ENCODE results near the gene RBM42.
A peak's percentile ranks its signal among the peaks of the same experiment; 100 is the strongest.

RBM42 gene

DNA sequence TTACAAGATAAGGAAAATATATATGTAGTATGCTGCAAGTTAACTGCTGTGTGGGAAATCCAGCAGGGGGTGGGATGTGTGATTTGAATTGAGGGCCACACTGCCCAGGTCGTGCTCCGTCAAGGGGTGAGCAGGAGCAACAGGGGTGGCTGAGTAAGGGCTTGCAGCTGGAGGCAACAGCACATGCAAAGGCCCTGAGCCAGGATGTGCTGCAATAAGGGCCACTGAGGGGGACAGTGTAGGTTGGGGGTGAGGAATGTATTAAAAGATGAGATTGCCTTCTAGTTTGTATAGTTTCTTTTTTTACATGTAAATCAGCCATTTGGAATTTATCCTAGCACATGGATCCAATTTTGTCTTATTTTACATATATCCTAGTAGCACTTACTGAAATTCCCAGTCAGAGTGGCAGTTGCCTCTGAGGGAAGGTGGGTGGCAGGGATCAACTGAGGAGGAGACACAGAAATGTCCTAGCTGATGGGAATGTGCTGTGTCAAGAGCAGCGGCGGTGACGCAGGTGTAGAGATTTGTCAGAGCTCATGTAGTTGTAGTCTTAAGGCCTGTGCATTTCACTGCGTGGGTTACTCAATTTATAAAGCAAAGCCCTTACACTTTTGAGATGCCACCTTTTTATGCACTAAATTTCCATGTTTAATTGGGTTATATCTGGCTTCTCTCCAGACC, 5.4 kb upstream of the RBM42 start:
- Histone ChIP-seq H3K9ac (ENCODE audit: low read depth, low read length, poor library complexity, severe bottlenecking) (no peak overlapping the region), H3K4me2 (ENCODE audit: low read depth, low read length, poor library complexity, severe bottlenecking) (no peak overlapping the region), H4K20me1 (ENCODE audit: insufficient read depth, low read length, poor library complexity, severe bottlenecking) (no peaks in the 10 kb centered on the region), H3K27me3 (ENCODE audit: insufficient read depth, low read length, poor library complexity, severe bottlenecking) (no peaks in the 10 kb centered on the region), H3K9me3 (ENCODE audit: insufficient read depth, low read depth, low read length) (no peaks in the 10 kb centered on the region), H2AFZ (ENCODE audit: low read length) (no peak overlapping the region), H3K9me2 (replicated peaks; ENCODE audit: low read depth, low read length) (no peaks in the 10 kb centered on the region), H3K4me3 (ENCODE audit: low read length, poor library complexity, severe bottlenecking) (no peak overlapping the region), H3F3A (ENCODE audit: low read depth) (no peaks in the 10 kb centered on the region; the same call in 1 of the 2 replicates), H3K36me3 (ENCODE audit: insufficient read depth, low read length) (no peaks in the 10 kb centered on the region), H3K79me2 (ENCODE audit: insufficient read depth, low read length) (no peaks in the 10 kb centered on the region), H3K4me1 (ENCODE audit: insufficient read depth, low read length, poor library complexity, severe bottlenecking) (peaks cover 8% of the 10 kb centered on the region)
- TF ChIP-seq, protein P1, sequence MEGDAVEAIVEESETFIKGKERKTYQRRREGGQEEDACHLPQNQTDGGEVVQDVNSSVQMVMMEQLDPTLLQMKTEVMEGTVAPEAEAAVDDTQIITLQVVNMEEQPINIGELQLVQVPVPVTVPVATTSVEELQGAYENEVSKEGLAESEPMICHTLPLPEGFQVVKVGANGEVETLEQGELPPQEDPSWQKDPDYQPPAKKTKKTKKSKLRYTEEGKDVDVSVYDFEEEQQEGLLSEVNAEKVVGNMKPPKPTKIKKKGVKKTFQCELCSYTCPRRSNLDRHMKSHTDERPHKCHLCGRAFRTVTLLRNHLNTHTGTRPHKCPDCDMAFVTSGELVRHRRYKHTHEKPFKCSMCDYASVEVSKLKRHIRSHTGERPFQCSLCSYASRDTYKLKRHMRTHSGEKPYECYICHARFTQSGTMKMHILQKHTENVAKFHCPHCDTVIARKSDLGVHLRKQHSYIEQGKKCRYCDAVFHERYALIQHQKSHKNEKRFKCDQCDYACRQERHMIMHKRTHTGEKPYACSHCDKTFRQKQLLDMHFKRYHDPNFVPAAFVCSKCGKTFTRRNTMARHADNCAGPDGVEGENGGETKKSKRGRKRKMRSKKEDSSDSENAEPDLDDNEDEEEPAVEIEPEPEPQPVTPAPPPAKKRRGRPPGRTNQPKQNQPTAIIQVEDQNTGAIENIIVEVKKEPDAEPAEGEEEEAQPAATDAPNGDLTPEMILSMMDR (conservative IDR thresholded peaks at IDR 0.05; ENCODE audit: low read length): no peak
- no peak for TF ChIP-seq EZH2phosphoT487 (IDR thresholded peaks at IDR 0.05; ENCODE audit: borderline replicate concordance)

DNA sequence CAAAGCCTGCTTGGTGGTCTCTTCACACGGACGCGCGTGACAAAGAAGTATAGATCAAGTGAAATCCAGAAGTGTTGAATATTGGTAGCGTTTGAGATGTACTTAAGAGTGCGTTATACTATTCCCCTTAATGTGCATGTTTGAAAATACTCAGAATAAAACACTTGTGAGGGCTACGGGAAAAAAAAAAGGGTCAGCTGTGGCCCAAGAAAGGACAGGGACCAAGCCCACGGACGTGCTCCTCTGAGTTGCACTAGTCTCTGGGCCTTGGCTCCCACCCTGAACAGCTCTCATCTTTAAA, 622 bp upstream of the RBM42 start:
- Histone ChIP-seq H3K27me3 (ENCODE audit: insufficient read depth, low read length, poor library complexity, severe bottlenecking) (no peaks in the 10 kb centered on the region), H3K79me2 (ENCODE audit: insufficient read depth, low read length) (peaks cover 15% of the 10 kb centered on the region), H4K20me1 (ENCODE audit: insufficient read depth, low read length, poor library complexity, severe bottlenecking) (peaks cover 5% of the 10 kb centered on the region), H3K9me3 (ENCODE audit: insufficient read depth, low read depth, low read length) (no peaks in the 10 kb centered on the region), H2AFZ (ENCODE audit: low read length) (peak overlapping the region; percentile 83), H3K4me1 (ENCODE audit: insufficient read depth, low read length, poor library complexity, severe bottlenecking) (peaks cover 13% of the 10 kb centered on the region), H3K36me3 (ENCODE audit: insufficient read depth, low read length) (peaks cover 20% of the 10 kb centered on the region; the same call in 1 of the 2 replicates), H3K4me2 (ENCODE audit: low read depth, low read length, poor library complexity, severe bottlenecking) (peak overlapping the region; percentile 80), H3K9me2 (replicated peaks; ENCODE audit: low read depth, low read length) (no peaks in the 10 kb centered on the region), H3F3A (ENCODE audit: low read depth) (no peaks in the 10 kb centered on the region; the same call in 1 of the 2 replicates), H3K9ac (ENCODE audit: low read depth, low read length, poor library complexity, severe bottlenecking) (peak overlapping the region; percentile 80), H3K4me3 (ENCODE audit: low read length, poor library complexity, severe bottlenecking) (peak overlapping the region; percentile 95)
- TF ChIP-seq, protein P1 (conservative IDR thresholded peaks at IDR 0.05; ENCODE audit: low read length): no peak
- TF ChIP-seq EZH2phosphoT487 (IDR thresholded peaks at IDR 0.05; ENCODE audit: borderline replicate concordance): no peak

DNA sequence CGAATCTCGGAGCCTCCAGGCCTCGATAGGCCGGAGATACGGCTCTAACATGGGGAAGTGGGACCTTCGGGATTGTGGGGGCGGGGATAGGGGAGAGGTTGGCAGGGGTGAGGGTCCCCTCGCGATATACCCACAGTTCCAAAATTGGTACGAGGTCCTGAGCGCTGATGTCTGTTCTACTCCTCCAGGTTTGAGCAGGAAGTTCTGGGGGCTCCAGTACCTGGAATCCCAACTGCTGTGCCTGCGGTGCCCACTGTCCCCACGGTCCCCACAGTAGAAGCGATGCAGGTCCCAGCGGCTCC, 447 bp downstream of the RBM42 start:
- Histone ChIP-seq H3K27me3 (ENCODE audit: insufficient read depth, low read length, poor library complexity, severe bottlenecking) (no peaks in the 10 kb centered on the region), H3K4me1 (ENCODE audit: insufficient read depth, low read length, poor library complexity, severe bottlenecking) (peaks cover 13% of the 10 kb centered on the region), H3K79me2 (ENCODE audit: insufficient read depth, low read length) (peaks cover 15% of the 10 kb centered on the region), H3K9me3 (ENCODE audit: insufficient read depth, low read depth, low read length) (no peaks in the 10 kb centered on the region), H3K4me3 (ENCODE audit: low read length, poor library complexity, severe bottlenecking) (peak overlapping the region; percentile 95), H3K9me2 (replicated peaks; ENCODE audit: low read depth, low read length) (no peaks in the 10 kb centered on the region), H4K20me1 (ENCODE audit: insufficient read depth, low read length, poor library complexity, severe bottlenecking) (peaks cover 5% of the 10 kb centered on the region), H3F3A (ENCODE audit: low read depth) (no peaks in the 10 kb centered on the region; the same call in 1 of the 2 replicates), H3K36me3 (ENCODE audit: insufficient read depth, low read length) (peaks cover 29% of the 10 kb centered on the region; the same call in 1 of the 2 replicates), H2AFZ (ENCODE audit: low read length) (0 out of 2 replicates have a peak overlapping the region, but pooled peaks have one; percentile 48), H3K9ac (ENCODE audit: low read depth, low read length, poor library complexity, severe bottlenecking) (peak overlapping the region; percentile 92), H3K4me2 (ENCODE audit: low read depth, low read length, poor library complexity, severe bottlenecking) (peak overlapping the region; percentile 100)
- TF ChIP-seq EZH2phosphoT487 (IDR thresholded peaks at IDR 0.05; ENCODE audit: borderline replicate concordance): no peak
- TF ChIP-seq, protein P1 (conservative IDR thresholded peaks at IDR 0.05; ENCODE audit: low read length): no peak

Data from Loucy (cell line).